Measurements from ENCODE around the gene PTPA.
"Not testable (repeated sequence)": the region's sequence is repeated elsewhere in the genome, so short reads cannot be mapped to it uniquely, and the experiment has no call there.

The PTPA gene

DNA sequence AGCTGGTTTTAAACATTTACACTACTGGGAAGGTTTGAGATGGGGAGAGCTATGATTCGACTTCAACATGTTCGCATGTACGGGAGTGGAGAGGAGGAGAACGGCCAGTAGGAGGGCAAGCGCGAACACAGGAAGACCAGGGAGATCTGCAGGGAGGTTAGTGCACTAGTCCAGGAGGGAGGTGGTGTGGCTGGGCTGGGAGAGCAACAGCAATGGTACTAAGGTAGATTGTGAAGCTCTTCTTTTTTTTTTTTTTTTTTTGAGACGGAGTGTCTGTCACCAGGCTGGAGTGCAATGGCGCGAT lies 50.3 kb downstream of the PTPA start:
- DNase-seq, result no peak

DNA sequence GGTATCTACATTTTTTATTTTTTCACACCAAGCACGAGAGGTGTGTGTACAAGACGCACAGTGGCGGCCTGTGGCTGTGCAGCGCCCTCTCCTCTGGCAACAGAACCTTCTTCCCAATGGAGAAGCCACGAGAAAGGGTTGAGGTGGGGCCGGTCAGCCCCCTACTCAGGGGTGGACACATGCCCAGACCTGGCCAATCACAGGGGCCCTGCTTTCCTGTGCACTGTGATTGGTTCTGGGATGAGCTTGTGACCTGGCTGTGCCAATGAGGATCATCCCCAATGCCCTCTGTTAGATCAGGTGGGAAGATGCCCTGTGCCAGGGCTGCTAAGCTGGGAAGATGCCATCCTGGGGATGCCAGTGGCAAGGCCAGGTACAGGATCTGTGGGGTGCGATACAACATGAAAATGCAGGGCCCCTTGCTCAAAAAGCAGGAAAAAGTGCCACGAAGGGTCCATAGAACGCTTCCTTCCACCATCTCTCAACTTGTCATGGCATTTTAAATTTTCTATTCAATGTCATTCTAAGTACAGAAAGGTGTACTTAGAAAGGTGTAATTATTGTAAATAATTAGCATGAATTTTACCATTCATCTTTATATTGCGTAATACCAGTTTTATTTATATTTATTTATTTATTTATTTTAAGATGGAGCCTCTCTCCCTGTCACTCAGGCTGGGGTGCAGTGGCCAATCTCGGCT lies 51.4 kb downstream of the PTPA start:
- DNase-seq, result no peak

DNA sequence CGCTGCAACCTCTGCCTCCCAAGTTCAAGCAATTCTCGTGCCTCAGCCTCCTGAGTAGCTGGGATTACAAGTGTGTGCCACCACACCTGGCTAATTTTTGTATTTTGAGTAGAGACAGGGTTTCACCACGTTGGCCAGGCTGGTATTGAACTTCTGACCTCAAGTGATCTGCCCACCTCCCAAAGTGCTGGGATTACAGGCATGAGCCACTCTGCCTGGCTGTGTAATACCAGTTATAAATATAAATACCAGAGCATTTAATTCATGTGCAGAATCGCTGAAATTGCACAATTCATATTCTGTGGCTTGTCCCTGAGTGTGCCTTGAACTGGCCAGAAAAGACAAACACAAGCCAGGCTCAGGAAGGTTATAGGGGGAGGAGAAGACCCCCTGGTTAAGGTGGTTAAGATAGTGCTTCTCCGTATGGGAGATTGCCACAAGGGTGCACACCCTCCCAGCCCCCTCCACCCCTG lies 52.0 kb downstream of the PTPA start:
- DNase-seq, result not testable (repeated sequence)

DNA sequence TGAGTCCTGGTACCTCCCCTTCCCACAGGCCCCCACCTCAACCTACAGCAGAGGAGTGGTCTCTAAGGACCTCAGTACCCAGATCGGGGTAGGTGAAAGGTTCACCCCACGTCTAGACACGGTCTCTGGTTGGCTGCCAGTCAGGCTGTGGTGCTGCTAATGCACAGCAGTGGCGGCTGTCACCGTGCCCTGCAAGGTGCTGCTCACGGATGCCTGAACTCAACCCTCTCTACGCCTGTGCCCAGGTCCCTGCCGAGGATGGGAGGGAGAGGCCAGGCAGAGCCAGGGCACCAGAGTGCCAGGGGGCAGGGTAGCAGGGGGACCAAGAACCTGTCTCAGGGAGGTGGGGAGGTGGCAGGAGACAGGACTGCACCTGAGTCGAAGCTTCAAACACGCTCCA lies 52.5 kb downstream of the PTPA start:
- DNase-seq, result no peak

DNA sequence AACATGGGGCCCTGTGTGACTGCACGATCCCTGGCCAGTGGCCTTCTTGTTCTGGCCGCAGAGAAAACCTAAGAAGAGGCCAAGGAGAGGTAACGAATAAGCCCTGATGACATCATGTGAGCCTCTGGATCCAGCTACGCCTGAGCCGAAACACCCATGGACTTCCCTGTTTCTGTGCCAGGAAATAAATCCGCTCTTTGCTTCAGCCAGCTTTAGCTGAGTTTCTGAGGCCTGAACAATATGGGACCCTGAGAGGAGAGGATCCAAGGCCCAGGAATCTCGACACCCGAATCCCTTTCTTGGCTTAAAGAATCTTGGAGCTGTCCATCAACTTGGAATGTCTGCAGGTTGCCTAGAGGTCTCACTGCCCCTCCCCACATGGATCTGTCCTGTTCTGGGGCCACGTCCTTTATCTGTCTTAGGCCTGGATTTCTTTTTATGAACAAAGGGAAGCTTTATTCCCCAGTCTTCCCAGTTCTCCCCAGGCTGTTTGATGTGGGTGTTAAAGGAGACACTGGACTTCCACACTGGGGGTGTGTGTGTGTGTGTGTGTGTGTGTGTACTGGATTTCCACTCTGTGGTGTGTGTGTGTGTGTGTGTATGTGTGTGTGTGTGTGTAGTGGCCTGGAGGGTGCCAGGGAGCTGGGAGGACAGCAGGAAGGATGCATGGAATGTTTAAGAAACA lies 53.2 kb downstream of the PTPA start:
- no peak for DNase-seq

DNA sequence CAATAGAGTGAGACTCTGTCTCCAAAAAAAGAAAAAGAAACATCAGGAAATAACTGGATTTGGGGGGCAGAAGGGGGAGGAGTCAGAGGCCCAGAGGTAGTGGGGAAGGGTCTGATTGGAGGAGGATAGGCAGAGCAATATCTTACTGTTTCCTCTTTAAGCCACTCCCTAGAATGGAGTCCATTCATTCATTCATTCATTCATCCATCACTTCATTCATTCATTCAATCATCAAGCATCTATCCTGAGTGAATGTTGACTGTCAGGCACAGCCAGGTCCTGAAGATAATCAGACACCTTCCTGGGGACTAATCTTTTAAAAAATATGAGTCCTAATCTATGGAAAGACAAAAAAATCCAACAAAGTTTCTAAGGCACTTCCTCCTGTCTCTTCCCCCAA lies 54.0 kb downstream of the PTPA start:
- no peak for DNase-seq

DNA sequence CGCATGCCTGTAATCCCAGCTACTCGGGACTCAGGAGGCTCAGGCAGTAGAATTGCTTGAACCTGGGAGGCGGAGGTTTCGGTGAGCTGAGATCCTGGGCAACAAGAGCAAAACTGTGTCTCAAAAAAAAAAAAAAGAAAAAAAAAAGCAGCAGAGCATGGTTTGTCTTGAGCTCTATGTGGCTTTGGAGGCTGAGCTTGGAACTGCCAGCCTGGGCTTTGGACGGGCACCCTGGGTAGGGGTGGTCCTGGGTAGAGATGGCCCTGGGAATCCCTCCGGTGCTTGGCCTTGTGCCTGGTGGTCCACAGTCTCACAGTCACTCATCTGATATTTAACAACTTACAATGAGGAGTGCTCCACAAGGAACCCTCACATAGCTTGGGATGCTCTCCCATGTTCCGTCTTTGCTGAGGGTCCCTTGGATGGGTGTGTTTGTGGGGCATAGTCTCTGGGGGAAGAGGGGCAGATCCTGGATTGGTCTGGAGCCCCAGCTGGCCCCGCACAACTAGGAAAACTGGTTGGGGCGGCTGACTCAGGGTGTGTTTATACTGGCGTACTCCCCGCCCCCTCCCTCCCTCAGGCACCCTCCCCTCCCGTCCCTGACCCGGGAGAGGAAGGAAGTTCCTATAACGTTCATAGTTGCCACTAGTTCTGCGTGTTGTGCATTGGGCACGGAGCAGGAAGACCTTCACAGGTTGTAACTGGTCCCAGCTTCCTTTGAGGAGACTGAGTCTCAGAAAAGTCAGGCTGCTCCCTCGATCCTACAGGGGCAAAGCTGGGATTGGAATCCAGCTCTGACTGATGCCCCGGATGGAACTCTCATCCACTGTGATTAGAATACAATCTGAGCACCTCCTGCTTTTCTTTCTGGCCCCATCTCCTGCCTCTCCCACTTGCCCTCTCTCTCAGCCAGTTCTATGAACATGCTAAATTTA lies 55.7 kb downstream of the PTPA start:
- peak in 2 of 3 experiments; percentile 70 to 75 for DNase-seq

DNA sequence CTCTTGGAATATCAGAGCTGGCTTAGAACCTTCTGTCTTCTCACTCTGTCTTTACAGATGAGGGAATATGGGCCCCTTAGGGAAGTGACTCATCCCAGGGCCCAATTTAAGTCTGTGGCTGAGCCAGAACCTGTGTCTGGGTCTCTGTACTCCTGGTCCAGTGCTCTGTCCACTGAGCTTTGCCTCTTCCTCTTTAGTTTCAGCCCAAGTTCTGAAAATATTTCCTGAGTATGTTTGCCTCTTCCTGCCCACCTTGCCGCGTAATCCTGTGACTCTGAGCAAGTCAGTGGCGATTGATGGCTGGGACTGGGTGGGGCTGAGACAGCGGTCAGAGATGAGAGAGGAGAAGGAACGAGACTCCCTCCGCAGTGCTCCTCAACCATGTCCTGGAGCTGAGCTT lies 59.0 kb downstream of the PTPA start:
- DNase-seq, result no peak

DNA sequence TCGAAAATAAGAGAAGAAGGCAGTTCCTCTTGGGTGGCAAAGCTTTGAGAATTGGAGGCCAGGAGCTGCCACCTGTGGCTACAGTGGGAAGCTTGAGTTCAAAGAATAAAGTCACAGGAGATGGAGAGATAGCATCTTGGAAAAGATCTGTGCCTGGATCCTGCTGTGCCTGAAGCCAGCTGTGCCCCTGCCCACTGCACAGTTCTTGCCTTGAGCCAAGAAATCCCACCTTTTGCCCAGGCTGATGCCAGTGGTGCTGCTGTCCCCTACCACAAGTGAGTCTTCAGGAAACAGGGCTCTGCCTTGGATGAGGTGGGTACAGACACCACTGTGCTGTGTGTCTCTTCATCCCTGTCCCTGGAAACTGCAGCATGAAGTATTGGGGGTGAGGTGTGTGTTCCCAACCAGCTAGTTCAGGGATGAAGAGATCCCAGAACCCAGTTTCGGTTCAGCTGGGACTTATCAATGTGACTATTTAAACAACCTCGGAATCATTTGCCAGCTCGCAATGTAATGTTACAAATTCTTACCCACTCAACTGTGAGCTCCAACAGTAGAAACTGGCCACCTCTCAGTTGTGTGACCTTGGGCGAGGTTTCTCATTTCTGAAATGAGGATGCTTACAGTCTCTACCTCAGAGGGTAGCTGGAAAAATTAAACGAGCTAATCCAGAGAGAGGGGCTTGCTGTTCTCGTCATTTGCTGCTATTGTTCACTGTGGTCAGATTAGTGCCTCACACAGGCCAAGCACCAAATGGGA lies 61.0 kb downstream of the PTPA start:
- DNase-seq, result no peak

DNA sequence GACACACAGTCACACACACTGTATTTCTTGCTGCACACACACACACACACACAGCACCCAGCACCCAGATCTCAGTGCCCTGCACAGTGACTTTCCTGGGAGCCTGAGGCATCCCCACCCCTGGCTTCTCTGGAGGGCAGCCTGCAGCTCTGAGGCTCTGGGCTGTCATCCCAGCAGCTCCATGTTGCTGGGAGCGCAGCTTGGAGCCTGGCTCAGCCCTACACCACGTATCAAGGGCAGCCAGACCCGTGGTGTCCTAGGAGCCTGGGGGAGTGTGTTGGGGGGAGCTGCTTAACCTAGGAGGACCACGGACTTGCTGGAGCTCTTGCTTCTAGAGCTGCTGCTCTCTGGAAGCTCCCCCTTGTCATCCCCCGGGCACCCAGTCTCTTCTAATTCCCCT lies 61.6 kb downstream of the PTPA start:
- DNase-seq, result no peak

DNA sequence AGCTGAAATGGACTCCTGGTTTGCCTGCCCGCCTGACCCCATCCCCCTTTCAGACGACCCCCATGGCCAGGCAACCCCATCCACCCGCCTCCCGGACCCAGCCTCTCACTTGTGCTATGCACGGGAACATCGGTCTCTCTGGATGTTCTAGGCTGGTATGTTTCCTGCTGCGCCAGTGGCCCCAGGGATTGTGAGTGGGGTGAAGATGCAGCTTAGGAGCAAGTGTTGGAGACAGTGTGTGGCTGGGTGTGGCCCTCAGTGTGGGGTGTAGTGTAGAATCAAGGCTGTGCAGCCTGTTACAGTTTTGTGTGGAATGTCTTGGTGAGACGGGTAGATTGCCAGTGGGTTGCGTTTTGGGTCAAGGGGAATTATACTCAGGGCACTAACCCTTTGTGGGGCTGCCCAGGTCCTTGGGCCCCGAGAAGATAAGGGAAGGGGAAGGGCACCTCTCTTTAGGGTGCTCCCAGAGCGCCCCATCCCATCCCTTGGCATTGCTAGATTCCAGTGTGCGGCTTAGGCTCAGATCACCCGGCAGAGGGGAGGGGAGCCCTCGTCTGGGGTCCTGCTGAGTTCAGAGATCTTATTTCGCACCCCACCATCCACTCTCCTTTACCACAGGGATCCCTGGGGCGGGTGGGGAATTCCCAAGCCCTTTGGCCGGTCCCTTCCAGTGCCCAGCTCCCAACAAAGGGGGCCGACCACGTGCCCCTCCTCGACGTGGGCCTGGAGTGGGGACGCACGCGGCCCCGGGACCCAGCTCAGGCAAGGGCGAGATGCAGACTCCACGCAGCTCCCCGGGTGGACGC lies 62.3 kb downstream of the PTPA start:
- no peak for DNase-seq

DNA sequence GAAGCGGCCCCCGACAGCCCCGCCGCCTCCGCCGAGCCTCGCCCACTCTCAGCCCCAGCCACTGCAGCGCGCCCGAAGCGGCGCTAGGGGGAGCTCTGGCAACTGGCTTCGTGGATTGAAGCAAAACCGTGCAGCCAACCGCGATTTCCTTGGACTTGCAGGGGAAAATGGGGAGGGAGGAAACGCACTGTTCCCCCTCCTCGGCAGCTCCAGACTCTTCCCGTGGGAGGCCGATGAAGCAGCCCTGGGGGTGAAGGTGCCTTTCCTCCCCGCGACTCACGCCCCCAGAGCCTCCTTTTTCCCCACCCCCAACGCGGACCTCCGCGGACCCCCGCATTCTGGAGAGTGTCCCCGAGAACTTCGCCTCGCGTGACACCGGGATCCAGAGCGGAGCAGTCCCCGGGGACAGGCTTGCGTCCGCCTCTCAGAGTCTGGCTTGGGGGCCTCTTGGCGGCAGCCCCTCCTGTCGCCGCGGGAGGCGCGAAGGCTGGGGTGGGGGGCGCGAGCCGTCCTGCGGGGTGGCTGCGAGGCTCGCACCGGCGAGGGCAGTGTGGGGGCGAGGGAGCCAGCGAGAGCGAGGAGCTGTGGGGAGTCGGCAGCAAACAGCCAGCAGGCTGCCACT lies 63.0 kb downstream of the PTPA start:
- DNase-seq, result peak; percentile 81 to 92 (median 84)

DNA sequence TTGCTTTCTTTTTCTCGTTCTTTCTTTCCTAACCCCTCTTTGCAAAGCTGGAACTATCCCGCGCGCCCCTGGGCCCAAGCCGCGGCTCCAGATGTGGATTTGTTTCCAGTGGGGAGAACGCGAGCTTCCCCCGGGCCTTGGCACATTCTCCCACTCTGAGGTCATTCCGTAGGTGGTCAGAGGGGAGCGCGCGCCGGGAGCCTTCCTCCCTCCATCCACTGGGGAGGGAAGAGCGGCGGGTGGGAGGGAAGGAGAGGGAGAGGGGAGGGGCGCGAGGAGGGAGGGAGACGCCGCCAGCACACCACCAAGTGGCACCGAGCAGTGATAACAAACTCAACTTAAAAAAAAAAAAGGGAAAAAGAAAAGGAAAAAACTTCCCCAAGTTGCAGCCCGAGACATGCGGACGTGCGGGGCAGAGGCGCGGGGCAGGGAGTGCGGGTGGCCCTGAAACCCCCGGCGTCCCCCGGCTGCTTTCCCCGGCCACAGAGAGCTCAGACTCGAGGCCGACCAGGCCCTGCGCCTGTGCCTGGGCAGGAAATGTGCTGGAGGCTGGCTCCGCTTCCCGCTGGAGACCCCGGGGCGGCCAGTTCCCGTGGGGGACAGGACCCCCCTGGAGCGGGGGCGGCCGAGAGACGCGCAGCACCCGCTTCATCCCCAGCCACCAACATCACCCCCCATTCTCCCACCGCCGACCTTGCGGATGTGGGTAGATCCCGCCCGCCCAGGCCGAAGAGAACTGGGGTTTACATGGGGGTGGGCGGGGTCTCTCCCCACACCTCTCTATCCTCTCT lies 63.7 kb downstream of the PTPA start:
- peak; percentile 19 to 81 (median 73) for DNase-seq

DNA sequence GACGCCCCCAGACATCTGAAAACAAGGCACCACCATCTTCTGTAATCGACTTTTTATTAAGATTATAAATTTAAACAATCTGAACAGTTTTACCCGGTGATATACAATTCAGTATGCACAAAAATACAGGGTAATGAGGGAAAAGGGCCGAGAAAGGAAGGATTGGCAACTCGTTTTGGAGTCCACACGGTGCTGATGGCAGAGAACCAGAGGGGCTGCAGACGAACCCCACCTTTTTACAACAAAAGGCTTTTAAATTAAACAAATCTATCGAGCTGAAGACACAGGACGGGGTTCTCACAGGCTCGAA lies 64.3 kb downstream of the PTPA start:
- DNase-seq, result no peak

DNA sequence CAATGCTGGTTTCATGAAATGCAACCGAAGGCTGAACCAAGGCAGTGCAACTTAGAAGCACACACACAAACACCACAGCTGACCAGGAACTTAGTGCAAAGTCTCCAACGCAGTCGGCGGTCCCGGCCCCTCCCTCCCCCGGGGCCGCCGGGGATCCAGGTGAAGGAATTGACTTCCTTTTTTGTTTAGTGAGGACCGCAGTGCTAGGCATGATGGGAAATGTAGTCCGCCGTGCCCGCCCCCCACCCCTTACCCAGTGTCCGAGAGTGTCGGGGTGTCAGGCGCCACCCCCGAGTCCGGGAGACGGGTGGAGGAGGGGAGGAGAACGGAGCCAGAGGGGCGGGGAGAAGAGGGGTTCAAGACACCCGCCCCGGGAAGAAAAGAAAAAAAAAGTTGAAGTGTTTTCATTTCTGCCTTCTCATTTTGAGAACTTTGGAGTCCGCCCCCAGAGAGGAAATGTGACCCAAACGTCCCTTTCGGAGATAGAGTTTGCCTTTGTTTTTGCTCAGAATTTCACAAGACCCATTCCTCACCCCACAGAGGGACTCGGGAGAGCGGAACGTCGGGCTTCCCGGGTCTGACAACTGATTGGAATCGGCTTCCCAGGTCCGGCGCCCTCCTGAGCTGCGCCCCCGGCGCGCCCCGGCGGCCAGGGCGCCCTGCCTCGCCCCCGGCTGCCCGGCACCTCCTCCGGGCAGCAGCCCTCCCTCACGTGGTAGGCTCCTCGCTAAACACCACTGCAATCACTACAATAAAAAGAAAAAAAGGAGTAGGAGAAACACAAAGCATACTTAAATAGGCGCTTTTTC lies 64.8 kb downstream of the PTPA start:
- DNase-seq, result peak; percentile 34 to 88 (median 80)

DNA sequence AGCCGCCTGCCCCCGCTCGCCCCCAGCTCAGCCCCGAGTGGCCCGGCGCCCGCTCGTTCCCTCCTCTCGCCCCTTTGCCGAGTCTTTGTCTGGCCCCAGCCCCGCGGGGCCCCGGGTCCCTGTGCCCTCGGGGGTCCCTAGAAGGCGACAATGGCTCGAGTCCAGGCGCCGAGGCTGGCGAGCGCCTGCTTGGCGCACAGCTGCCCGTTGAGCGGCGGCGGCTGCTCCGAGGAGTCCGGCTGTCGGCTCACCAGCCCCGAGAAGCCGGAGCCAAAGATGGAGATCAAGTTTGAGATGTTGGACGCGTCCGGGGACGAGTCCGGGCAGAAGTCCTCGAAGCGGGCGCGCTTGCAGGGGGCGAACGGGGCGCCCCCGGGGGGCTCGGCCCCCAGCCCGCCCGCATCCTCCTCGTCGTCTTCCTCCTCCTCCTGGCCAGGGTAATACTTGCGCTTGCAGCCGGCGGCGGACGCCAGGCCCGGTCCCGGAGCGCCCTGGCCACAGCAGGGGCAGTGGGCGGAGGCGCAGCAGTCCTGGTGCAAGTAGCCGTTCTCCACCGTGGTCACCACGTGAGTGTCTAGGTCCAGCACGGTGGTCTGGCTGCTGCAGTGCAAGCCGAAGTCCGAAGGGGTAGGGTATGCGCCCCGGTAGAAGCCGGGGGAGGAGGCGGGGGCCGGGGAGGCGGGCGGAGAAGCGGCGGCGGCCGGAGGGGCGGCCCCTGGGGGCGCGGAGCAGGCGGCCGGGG lies 65.7 kb downstream of the PTPA start:
- peak; percentile 5 to 80 (median 77) for DNase-seq

DNA sequence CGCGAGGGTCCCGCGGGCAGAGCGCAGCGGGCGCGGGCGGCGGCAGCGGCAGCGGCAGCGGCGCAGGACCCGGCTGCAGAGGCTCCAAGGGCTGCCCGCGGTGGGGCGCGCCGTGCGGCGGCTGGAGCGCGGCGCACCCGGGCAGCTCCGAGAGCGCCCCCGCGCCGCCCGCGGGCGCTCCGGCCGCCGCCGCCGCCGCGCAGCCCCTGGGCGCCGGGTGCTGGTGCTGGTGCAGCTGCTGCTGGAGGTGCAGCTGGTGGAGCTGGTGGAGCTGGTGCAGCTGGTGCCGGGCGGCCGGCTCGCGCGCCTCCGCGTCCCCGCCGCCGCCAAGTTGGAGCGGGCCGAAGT lies 66.2 kb downstream of the PTPA start:
- DNase-seq, result no peak

DNA sequence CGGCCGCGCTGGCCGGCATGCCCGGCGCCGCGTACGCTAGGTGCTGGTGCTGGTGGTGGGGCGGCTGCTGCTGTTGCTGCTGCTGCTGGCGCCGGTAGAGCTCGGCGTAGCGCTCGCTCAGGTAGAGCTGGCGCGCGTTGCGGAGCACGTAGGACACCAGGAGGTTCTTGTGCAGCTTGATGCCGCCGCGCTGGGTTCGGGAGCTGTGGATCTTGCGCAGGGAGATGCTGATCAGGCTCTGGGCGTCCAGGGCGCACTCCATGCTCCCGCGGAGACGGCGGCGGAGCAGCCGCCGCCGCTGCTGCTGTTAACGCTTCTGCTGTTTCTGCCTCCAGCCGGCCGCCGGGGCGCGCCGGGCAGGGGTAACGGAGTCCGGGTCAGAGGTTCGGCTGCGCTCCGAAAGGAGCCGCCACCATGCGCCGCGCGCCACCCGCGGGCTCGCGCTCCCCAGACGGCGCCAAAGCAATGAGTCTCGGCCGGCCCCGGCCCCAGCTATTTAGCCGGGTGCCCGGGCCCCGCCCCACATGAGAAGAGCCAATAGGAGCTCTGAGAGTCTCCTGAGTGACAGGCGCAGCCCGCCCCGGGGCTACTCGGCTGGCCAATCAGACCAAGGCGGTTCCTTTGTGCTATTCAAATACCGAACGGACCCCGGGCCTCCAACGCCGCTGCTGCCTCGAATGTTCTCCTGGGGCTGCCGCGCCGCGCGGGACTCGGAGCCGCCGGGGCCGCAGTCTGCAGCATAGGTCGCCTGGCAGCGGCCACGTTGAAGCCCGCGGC lies 66.8 kb downstream of the PTPA start, which contains the start of gene IER5L:
Gene IER5L (minus strand): TSS at position 471 of the 777 bp plus-strand sequence. CDS start 209 bp downstream, at position 262.
- DNase-seq, result peak; percentile 91 to 99 (median 99)
